ENCODE results near the gene SF3A2. TPM values are rescaled to one million over a fixed set of nuclear protein-coding genes. Genes with fewer than 3 reads are reported as not detected.

The SF3A2 gene
- total RNA-seq, 1 donor from 2014 or later: 30.0 TPM

- ATAC-seq (ENCODE audit: poor library complexity) (no peak), DNase-seq (no peak)
- intact Hi-C loops (cut with DNase I): no loop called here
Observed at GRCh38 chr19:2248136-2249009, 11.7 kb downstream of the SF3A2 start.

GRCh38 chr19:2249010-2249866 lies 12.6 kb downstream of the SF3A2 start, which contains the start of gene AMH:
AMH (plus strand) TSS chr19:2249323; CDS start chr19:2249333, 10 bp downstream.
- DNase-seq (no peak), ATAC-seq (ENCODE audit: poor library complexity) (peak; percentile 2)
- intact Hi-C loops (cut with DNase I): no loop called here

- DNase-seq: no peak
- intact Hi-C loops (cut with DNase I): no loop called here
- no peak for ATAC-seq (ENCODE audit: poor library complexity)
Observed at GRCh38 chr19:2249880-2250765, 13.5 kb downstream of the SF3A2 start.

GRCh38 chr19:2250766-2251105 lies 14.1 kb downstream of the SF3A2 start:
- DNase-seq: no peak
- intact Hi-C loops (cut with DNase I): no loop called here
- ATAC-seq (ENCODE audit: poor library complexity): no peak

GRCh38 chr19:2251106-2252054 lies 14.8 kb downstream of the SF3A2 start:
- intact Hi-C loops (cut with DNase I): no loop called here
- no peak for DNase-seq
- ATAC-seq (ENCODE audit: poor library complexity): no peak

GRCh38 chr19:2252055-2252796 lies 15.6 kb downstream of the SF3A2 start:
- no peak for ATAC-seq (ENCODE audit: poor library complexity)
- intact Hi-C loops (cut with DNase I): no loop called here
- DNase-seq: no peak

- intact Hi-C loops (cut with DNase I): no loop called here
- DNase-seq (no peak), ATAC-seq (ENCODE audit: poor library complexity) (no peak)
Observed at GRCh38 chr19:2252797-2253105, 16.1 kb downstream of the SF3A2 start.

GRCh38 chr19:2253106-2254063 lies 16.8 kb downstream of the SF3A2 start:
- ATAC-seq (ENCODE audit: poor library complexity) (no peak), DNase-seq (no peak)
- intact Hi-C loops (cut with DNase I): no loop called here

GRCh38 chr19:2254064-2254872 lies 17.6 kb downstream of the SF3A2 start:
- ATAC-seq (ENCODE audit: poor library complexity) (no peak), DNase-seq (no peak)

GRCh38 chr19:2255112-2255845 lies 18.7 kb downstream of the SF3A2 start:
- intact Hi-C loops (cut with DNase I): no loop called here
- ATAC-seq (ENCODE audit: poor library complexity) (no peak), DNase-seq (no peak)

More at GRCh38 chr19:2254064-2254872, 17.6 kb downstream of the SF3A2 start:
- intact Hi-C loops (cut with DNase I): no loop called here

GRCh38 chr19:2255982-2256685 lies 19.5 kb downstream of the SF3A2 start, which contains the start of gene JSRP1:
JSRP1 (minus strand) TSS chr19:2256417; CDS start chr19:2255314, 1,103 bp downstream.
- DNase-seq (no peak), ATAC-seq (ENCODE audit: poor library complexity) (no peak)
- intact Hi-C loops (cut with DNase I): no loop called here

GRCh38 chr19:2259336-2259735 lies 22.7 kb downstream of the SF3A2 start:
- DNase-seq: no peak
- intact Hi-C loops (cut with DNase I): no loop called here
- no peak for ATAC-seq (ENCODE audit: poor library complexity)

GRCh38 chr19:2260341-2260805 lies 23.7 kb downstream of the SF3A2 start:
- intact Hi-C loops (cut with DNase I): no loop called here
- DNase-seq (no peak), ATAC-seq (ENCODE audit: poor library complexity) (no peak)
